WTC11 (cell line): ENCODE data around the gene SERAC1.

ENCODE experiments used
- SP1 ChIP-seq: sonication (generic); formaldehyde crosslinking; conservative IDR thresholded peaks from 2 replicates; pipeline ENCODE4 v1.8.1; 2022; ENCODE audit warnings: missing genetic modification reagents
- TF ChIP-seq, protein P1 (sequence below): fragments of 200-600 bp; IDR thresholded peaks from 2 replicates; pipeline ENCODE4 v1.8.0; 2022; ENCODE audit warnings: antibody characterized with exemption

DNA sequence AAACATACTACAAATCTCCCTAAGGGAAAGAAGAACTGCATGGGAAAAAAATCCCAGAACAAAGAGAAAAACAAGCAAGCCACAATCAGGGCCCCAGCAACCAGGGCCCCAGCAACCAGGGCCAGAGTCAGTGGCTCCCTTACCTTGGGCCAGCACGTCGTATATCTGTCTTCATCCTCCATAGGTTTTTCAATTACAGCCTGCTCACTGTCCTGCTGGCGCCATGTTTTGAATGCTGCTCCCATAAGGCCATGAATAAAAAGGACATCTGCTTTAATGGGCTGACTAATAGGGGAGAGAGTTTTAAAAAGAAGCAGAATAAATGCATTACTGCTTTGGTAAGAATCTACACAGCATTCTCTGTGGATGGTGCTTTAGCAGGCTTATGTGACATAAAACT is 49.2 kb downstream of the SERAC1 start:
- TF ChIP-seq SP1, result no peak
- TF ChIP-seq, protein P1, sequence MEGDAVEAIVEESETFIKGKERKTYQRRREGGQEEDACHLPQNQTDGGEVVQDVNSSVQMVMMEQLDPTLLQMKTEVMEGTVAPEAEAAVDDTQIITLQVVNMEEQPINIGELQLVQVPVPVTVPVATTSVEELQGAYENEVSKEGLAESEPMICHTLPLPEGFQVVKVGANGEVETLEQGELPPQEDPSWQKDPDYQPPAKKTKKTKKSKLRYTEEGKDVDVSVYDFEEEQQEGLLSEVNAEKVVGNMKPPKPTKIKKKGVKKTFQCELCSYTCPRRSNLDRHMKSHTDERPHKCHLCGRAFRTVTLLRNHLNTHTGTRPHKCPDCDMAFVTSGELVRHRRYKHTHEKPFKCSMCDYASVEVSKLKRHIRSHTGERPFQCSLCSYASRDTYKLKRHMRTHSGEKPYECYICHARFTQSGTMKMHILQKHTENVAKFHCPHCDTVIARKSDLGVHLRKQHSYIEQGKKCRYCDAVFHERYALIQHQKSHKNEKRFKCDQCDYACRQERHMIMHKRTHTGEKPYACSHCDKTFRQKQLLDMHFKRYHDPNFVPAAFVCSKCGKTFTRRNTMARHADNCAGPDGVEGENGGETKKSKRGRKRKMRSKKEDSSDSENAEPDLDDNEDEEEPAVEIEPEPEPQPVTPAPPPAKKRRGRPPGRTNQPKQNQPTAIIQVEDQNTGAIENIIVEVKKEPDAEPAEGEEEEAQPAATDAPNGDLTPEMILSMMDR, result no peak
